Measurements from ENCODE around the gene AKAP6.
"Not testable (repeated sequence)": the region's sequence is repeated elsewhere in the genome, so short reads cannot be mapped to it uniquely, and the experiment has no call there.

The AKAP6 gene

DNA sequence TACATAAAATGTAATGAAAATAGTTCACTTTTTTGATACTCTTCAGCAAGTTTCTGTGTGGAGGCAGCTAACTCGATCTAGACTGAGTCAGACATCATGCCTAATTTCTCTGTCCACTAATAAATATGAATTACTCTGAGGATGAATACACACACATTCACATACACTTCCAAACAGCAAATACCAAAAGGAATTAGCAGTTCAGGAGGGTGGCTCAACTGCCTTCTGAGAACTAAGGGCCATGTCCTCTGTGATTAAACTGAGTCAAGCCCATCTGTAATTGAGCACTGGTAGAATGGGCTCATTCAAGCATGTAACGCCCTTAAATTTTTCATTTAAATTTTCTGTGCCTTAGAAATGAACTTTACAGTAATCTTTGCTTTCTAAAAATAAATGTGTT, 242.5 kb downstream of the AKAP6 start:
- H3K4me3 Mint-ChIP-seq: no peak overlapping the region
- no peak overlapping the region for H3K27ac Mint-ChIP-seq
- intact Hi-C loops (cut with micrococcal nuclease): loop anchor here (10.0 kb wide), 1 partner anchor 1663 kb away; no protein-coding TSS in a partner anchor
- H3K27me3 Mint-ChIP-seq: peaks cover 8% of the 10 kb centered on the region
- no peaks in the 10 kb centered on the region for H3K36me3 Mint-ChIP-seq (ENCODE audit: low read depth)
- H3K9me3 Mint-ChIP-seq: no peaks in the 10 kb centered on the region
- no peaks in the 10 kb centered on the region for H3K4me1 Mint-ChIP-seq (ENCODE audit: low read depth)

DNA sequence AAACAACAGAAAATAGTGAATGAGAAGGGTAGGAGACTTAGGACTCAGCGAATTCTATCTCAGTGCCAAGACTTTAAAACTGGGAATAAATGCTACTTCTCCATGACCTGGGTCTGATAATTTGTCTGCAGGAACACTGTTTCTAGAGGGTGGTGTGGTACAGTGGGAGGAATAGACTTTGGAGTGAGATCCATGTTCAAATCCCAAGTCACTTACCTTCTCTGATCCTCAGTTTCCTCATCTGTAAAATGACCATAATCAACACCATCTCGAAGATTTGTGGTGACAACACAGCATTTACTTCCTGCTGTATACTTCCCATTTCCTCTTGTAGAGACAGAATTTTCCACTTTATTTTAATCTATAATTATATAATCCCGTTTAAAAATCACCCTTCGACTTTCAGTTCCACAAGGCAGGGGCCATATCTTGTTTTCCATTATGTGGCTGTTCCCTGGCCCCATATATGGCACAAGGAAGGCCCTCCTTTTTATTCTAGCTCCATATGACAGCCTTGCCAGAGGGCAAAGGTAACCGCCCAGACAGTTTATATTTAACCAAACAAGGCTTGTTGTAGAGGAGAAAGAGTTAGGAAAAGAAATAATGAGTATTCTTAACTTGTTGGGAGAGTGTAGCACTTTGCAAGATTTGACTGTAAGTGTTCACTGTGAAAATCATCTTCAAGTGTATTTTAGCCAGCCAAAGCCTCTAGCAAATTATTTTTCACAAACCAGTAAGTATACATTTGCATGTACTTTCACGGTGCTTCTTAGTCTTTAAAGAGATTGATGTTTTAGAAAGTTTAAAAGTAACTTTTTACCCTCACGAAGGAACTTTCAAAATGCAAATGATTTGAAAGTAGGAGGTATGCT, 243.1 kb downstream of the AKAP6 start:
- no peak overlapping the region for H3K27ac Mint-ChIP-seq
- H3K4me3 Mint-ChIP-seq: no peak overlapping the region
- H3K9me3 Mint-ChIP-seq: no peaks in the 10 kb centered on the region
- intact Hi-C loops (cut with micrococcal nuclease): loop anchor here (10.0 kb wide), 1 partner anchor 1663 kb away; no protein-coding TSS in a partner anchor
- H3K36me3 Mint-ChIP-seq (ENCODE audit: low read depth): no peaks in the 10 kb centered on the region
- H3K4me1 Mint-ChIP-seq (ENCODE audit: low read depth): no peaks in the 10 kb centered on the region
- peaks cover 9% of the 10 kb centered on the region for H3K27me3 Mint-ChIP-seq

DNA sequence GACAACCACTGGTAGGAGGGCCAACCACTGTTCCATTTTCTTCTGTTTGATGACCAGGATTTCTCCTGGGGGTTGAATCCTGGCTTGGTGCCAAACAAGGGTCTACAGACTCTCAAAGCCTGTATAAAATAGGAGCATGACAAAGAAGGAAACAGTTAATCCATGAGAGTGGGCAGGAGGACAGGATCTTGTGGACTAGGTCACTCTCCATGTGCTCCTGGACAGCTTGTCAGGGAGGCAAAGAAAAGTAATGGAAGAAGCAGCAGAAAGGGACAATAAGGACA, 243.7 kb downstream of the AKAP6 start:
- Mint-ChIP-seq H3K4me3 (no peak overlapping the region), H3K36me3 (ENCODE audit: low read depth) (no peaks in the 10 kb centered on the region), H3K4me1 (ENCODE audit: low read depth) (no peaks in the 10 kb centered on the region), H3K27me3 (peaks cover 7% of the 10 kb centered on the region), H3K9me3 (no peaks in the 10 kb centered on the region), H3K27ac (no peak overlapping the region)
- intact Hi-C loops (cut with micrococcal nuclease): loop anchor here (10.0 kb wide), 1 partner anchor 1662 kb away; no protein-coding TSS in a partner anchor

GRCh38 chr14:32574269-32574668, 245.2 kb downstream of the AKAP6 start:
- no peaks in the 10 kb centered on the region for H3K9me3 Mint-ChIP-seq
- peaks cover 6% of the 10 kb centered on the region for H3K27me3 Mint-ChIP-seq
- intact Hi-C loops (cut with micrococcal nuclease): loop anchor here (10.0 kb wide), 1 partner anchor 1661 kb away; no protein-coding TSS in a partner anchor
- H3K36me3 Mint-ChIP-seq (ENCODE audit: low read depth): no peaks in the 10 kb centered on the region
- no peak overlapping the region for H3K4me3 Mint-ChIP-seq
- H3K27ac Mint-ChIP-seq: no peak overlapping the region
- H3K4me1 Mint-ChIP-seq (ENCODE audit: low read depth): no peaks in the 10 kb centered on the region

DNA sequence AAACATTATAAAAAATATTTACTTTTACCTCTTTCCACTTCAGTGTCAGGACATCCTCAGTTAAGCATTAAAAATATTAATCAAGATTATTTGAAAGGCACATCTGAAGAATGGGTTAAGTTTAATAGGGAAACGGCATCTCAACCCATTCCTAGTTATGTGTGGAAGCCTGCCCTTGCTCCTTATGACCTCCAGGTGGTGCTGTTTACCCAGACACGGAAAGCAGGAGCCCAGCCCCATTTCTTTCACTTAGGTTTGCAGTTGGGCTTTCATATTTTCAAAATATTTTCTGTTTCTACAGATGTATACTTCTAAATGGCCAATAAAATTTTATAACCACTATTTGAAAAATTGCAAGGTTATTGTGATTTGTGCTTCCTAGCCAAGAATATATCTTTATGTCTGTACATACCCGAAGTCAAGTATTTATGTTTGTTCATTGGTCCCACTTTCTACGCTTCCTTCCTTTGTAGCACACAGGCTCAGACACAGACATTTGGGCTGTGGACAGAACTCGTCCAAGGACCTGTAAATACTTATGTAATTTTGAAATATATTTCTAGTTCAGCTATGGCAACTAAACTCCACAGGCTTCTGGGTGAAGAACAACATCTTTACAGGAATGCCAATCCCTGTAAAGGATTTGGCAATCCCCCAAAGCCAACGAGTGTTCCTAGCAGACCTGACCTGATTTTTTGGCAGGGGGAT, 247.1 kb downstream of the AKAP6 start:
- intact Hi-C loops (cut with micrococcal nuclease): loop anchor here (1.0 to 10.0 kb wide), 5 partner anchors 856 to 1746 kb away; no protein-coding TSS in a partner anchor
- Mint-ChIP-seq H3K4me1 (ENCODE audit: low read depth) (no peaks in the 10 kb centered on the region), H3K27me3 (peaks cover 6% of the 10 kb centered on the region), H3K9me3 (no peaks in the 10 kb centered on the region), H3K4me3 (no peak overlapping the region), H3K27ac (no peak overlapping the region), H3K36me3 (ENCODE audit: low read depth) (no peaks in the 10 kb centered on the region)

DNA sequence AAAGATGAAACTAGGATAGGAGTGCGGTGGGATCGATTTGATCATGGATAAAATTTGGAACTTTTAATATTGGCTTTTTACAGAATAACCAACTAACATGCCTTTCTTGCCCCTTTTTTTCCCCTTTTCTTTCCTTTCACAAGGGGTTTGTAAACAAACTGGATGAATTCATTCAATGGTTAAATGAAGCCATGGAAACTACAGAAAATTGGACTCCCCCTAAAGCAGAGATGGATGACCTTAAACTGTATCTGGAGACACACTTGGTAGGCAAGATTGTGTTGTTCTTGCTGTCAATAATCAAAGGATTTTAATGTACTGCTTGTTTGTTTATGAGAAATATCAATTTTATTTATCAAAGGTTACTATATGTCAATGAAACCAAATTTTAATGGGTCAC, 247.9 kb downstream of the AKAP6 start:
- no peaks in the 10 kb centered on the region for H3K4me1 Mint-ChIP-seq (ENCODE audit: low read depth)
- no peaks in the 10 kb centered on the region for H3K9me3 Mint-ChIP-seq
- intact Hi-C loops (cut with micrococcal nuclease): loop anchor here (1.0 to 10.0 kb wide), 5 partner anchors 855 to 1745 kb away; no protein-coding TSS in a partner anchor
- H3K27ac Mint-ChIP-seq: no peak overlapping the region
- no peaks in the 10 kb centered on the region for H3K36me3 Mint-ChIP-seq (ENCODE audit: low read depth)
- peaks cover 6% of the 10 kb centered on the region for H3K27me3 Mint-ChIP-seq
- H3K4me3 Mint-ChIP-seq: no peak overlapping the region

- no peaks in the 10 kb centered on the region for H3K4me1 Mint-ChIP-seq (ENCODE audit: low read depth)
- H3K27me3 Mint-ChIP-seq: peaks cover 6% of the 10 kb centered on the region
- intact Hi-C loops (cut with micrococcal nuclease): loop anchor here (5.0 to 10.0 kb wide), 3 partner anchors 854 to 1744 kb away; no protein-coding TSS in a partner anchor
These were observed 249.1 kb downstream of the AKAP6 start for GRCh38 chr14:32578181-32578580.

GRCh38 chr14:32583427-32583826, 254.3 kb downstream of the AKAP6 start:
- H3K27ac Mint-ChIP-seq; intact Hi-C loops (cut with micrococcal nuclease); H3K36me3 Mint-ChIP-seq (ENCODE audit: low read depth); H3K4me3 Mint-ChIP-seq; H3K4me1 Mint-ChIP-seq (ENCODE audit: low read depth); H3K27me3 Mint-ChIP-seq: not testable (repeated sequence)
- H3K9me3 Mint-ChIP-seq: peaks cover 11% of the 10 kb centered on the region

More at GRCh38 chr14:32578181-32578580, 249.1 kb downstream of the AKAP6 start:
- Mint-ChIP-seq H3K27ac (no peak overlapping the region), H3K4me3 (no peak overlapping the region), H3K9me3 (peaks cover 3% of the 10 kb centered on the region), H3K36me3 (ENCODE audit: low read depth) (no peaks in the 10 kb centered on the region)

DNA sequence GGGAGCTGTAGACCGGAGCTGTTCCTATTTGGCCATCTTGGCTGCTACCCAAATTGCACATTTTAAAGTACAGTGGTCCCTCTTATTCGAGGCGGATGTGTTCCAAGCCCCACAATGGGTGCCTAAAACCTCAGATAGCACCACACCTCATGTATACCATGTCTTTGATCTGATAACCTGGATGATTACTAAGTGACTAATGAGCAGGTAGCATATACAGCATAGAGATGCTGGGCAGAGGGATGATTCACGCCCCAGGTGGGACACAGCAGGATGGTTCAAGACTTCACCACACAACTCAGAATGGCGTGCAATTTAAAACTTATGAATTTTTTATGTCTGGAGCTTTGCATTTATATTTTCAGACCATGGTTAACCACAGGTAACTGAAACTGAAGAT, 255.0 kb downstream of the AKAP6 start:
- Mint-ChIP-seq H3K27ac (no peak overlapping the region), H3K9me3 (peaks cover 11% of the 10 kb centered on the region)
- intact Hi-C loops (cut with micrococcal nuclease): no loop called here

GRCh38 chr14:32587461-32587860, 258.4 kb downstream of the AKAP6 start:
- H3K9me3 Mint-ChIP-seq: peaks cover 11% of the 10 kb centered on the region
- peaks cover 2% of the 10 kb centered on the region for H3K27me3 Mint-ChIP-seq
- no peak overlapping the region for H3K27ac Mint-ChIP-seq
- no peaks in the 10 kb centered on the region for H3K36me3 Mint-ChIP-seq (ENCODE audit: low read depth)
- H3K4me1 Mint-ChIP-seq (ENCODE audit: low read depth): no peaks in the 10 kb centered on the region
- no peak overlapping the region for H3K4me3 Mint-ChIP-seq
- intact Hi-C loops (cut with micrococcal nuclease): loop anchor here (5.0 kb wide), 1 partner anchor 410 kb away; no protein-coding TSS in a partner anchor

More for the DNA sequence above, 255.0 kb downstream of the AKAP6 start:
- no peaks in the 10 kb centered on the region for H3K4me1 Mint-ChIP-seq (ENCODE audit: low read depth)
- no peak overlapping the region for H3K4me3 Mint-ChIP-seq
- H3K36me3 Mint-ChIP-seq (ENCODE audit: low read depth): no peaks in the 10 kb centered on the region
- peaks cover 2% of the 10 kb centered on the region for H3K27me3 Mint-ChIP-seq

DNA sequence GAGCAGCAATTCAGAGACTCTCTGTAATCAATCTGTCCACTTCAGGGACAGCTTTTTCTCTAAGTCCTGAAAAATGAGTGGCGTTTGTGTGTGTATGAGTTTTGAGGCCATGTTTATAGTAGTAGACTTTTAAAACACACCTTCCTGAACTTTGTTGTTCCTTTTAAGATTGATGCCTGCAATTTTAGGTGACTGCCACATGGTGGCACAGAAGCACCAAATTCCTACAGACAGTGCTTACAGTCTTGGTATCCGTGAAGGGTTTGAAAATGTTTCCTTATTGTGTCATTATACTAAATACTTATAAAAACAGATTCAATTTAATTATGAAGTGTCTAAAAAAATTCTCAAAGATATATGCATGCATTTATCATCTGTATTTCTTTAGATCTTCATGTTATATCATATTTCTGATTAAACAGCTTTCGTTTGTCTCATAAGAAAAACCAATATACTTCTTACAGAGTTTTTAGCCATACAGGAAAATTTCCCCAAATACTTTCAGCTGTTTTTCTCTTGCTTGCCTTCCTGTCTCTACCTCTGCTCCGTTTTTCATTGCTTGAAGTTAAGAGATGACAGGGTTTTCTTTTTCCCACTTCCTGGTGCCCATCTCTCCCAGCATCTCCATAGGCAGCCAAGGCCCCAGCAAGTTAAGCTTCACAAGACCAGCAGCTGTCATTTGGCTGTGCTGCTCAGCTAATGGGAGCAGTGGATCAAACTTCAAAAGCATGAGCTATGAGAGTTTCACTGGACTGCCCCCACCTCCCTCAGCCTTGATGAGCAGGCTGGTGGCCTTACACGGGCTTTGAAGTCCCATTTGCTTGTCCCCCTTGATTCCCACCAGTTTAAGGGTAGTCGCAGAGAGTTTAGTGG, 259.6 kb downstream of the AKAP6 start:
- Mint-ChIP-seq H3K36me3 (ENCODE audit: low read depth) (no peaks in the 10 kb centered on the region), H3K9me3 (peaks cover 3% of the 10 kb centered on the region), H3K27me3 (peaks cover 2% of the 10 kb centered on the region)

DNA sequence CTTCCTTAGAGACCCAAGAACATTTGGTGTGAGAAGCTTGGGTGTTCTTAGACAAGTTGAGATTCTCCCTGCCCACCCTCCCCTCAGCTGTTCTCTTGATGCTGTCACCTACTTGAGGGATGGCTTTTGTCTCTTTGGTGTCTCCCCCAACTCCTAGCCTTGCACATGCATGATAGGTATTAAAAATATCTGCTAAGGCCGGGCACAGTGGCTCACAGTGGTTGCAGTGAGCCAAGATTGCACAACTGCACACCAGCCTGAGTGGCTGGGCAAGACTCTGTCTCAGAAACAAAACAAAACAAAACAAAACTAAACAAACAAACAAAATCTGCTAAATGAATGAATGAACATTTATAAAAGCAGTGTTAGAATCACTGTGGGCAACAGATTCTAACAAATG, 261.1 kb downstream of the AKAP6 start:
- intact Hi-C loops (cut with micrococcal nuclease): no loop called here
- Mint-ChIP-seq H3K27ac (no peak overlapping the region), H3K36me3 (ENCODE audit: low read depth) (no peaks in the 10 kb centered on the region), H3K27me3 (peaks cover 2% of the 10 kb centered on the region), H3K4me3 (no peak overlapping the region), H3K9me3 (no peaks in the 10 kb centered on the region), H3K4me1 (ENCODE audit: low read depth) (peaks cover 6% of the 10 kb centered on the region)

More for the DNA sequence above, 259.6 kb downstream of the AKAP6 start:
- peaks cover 6% of the 10 kb centered on the region for H3K4me1 Mint-ChIP-seq (ENCODE audit: low read depth)
- intact Hi-C loops (cut with micrococcal nuclease): loop anchor here (5.0 kb wide), 1 partner anchor 409 kb away; no protein-coding TSS in a partner anchor
- H3K4me3 Mint-ChIP-seq: no peak overlapping the region
- H3K27ac Mint-ChIP-seq: no peak overlapping the region

DNA sequence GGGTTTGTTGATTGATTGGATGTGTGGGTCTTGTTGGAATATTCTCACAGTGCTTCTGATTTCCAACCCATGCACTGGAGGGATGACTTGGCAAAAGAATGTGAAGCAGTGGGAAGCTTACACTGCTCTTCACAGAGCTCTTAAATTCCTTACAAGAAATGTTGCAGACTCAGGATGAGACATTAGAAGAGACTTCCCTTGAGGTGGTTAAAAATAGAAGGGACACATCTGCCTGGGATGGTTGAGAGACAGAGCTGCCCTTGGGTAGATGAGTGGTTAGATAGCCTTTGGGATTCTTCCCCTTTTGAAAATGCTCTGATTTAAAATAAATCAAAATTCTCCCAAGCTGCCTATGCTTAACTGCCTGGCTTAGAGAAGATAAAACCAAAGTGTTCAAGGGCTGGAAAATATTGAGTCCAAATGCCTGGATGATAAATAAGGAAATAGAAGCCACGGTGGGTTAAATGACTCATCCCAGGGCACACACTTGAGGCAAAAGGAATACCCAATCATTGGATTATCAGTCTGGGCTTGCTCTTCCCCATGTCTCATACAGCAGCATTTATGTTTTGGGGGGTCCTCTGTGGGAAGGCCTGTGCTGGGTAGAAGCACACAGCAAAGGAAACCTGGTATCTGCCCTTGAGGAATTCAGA, 264.3 kb downstream of the AKAP6 start:
- H3K36me3 Mint-ChIP-seq (ENCODE audit: low read depth): no peaks in the 10 kb centered on the region
- no peak overlapping the region for H3K27ac Mint-ChIP-seq
- no peak overlapping the region for H3K4me3 Mint-ChIP-seq
- no peaks in the 10 kb centered on the region for H3K9me3 Mint-ChIP-seq
- peaks cover 6% of the 10 kb centered on the region for H3K4me1 Mint-ChIP-seq (ENCODE audit: low read depth)
- intact Hi-C loops (cut with micrococcal nuclease): no loop called here
- H3K27me3 Mint-ChIP-seq: no peaks in the 10 kb centered on the region
